CD4-positive, CD25-positive, alpha-beta regulatory T cell (primary cell): ENCODE data around the gene SPAG6. TPM values are rescaled to one million over a fixed set of nuclear protein-coding genes. Genes with fewer than 3 reads are reported as not detected.
A peak's percentile ranks its signal among the peaks of the same experiment; 100 is the strongest.

Experiments
- ATAC-seq, 2 donors: fragments of 150-1000 bp; cut with Tn5 transposase; one replicate each; pipeline ENCODE4 v1.10.0; 2021; ENCODE audit warnings: low read depth in 2 of 2, moderate number of reproducible peaks in 2 of 2, moderate library complexity in 1 of 2
- DNase-seq, 3 donors: peaks; one replicate each; pipeline versions ENCODE4 v3.0.0 to v3.0.0-alpha.2; 2012 to 2022; ENCODE audit warnings: mixed read lengths in 1 of 3
- H3K27ac ChIP-seq: one replicate; pipeline ENCODE4 v1.7.0; 2013; ENCODE audit warnings: mild to moderate bottlenecking, low read length; ENCODE audit not compliant: insufficient read depth, poor library complexity, severe bottlenecking
- H3K27me3 ChIP-seq: one replicate; pipeline ENCODE4 v1.7.0; 2013; ENCODE audit warnings: low read length; ENCODE audit not compliant: control insufficient read depth, insufficient read depth
- H3K36me3 ChIP-seq: one replicate; pipeline ENCODE4 v1.7.0; 2013; ENCODE audit warnings: mild to moderate bottlenecking, low read length, moderate library complexity; ENCODE audit not compliant: control insufficient read depth, insufficient read depth
- H3K4me1 ChIP-seq: 2 replicates; pipeline ENCODE4 v1.7.0; 2013; ENCODE audit warnings: mild to moderate bottlenecking, low read length; ENCODE audit not compliant: insufficient read depth, control insufficient read depth, poor library complexity, severe bottlenecking
- H3K4me3 ChIP-seq: one replicate; pipeline ENCODE4 v1.7.0; 2013; ENCODE audit warnings: low read depth, mild to moderate bottlenecking, low read length, moderate library complexity
- H3K9me3 ChIP-seq, 2 experiments: 1 replicate in 1 of 2; 2 replicates in 1 of 2; pipeline ENCODE4 v1.7.0; 2013; ENCODE audit warnings: low read length in 2 of 2, mild to moderate bottlenecking in 1 of 2, moderate library complexity in 1 of 2; ENCODE audit not compliant: control insufficient read depth in 2 of 2
- H3K27ac Mint-ChIP-seq, 3 donors: one replicate each; pipeline ENCODE4 v1.8.0; 2020 to 2022; ENCODE audit warnings: mild to moderate bottlenecking in 3 of 3, mixed read lengths in 3 of 3, moderate library complexity in 2 of 3
- H3K27me3 Mint-ChIP-seq: one replicate; pipeline ENCODE4 v1.8.0; 2022; ENCODE audit warnings: mild to moderate bottlenecking, mixed read lengths
- H3K36me3 Mint-ChIP-seq: one replicate; pipeline ENCODE4 v1.8.0; 2020; ENCODE audit warnings: mixed read lengths
- H3K4me1 Mint-ChIP-seq, 4 donors: one replicate each; pipeline ENCODE4 v1.8.0; 2020 to 2022; ENCODE audit warnings: mixed read lengths in 4 of 4, mild to moderate bottlenecking in 1 of 4
- H3K4me3 Mint-ChIP-seq, 4 donors: one replicate each; pipeline ENCODE4 v1.8.0; 2020 to 2022; ENCODE audit warnings: mild to moderate bottlenecking in 4 of 4, mixed read lengths in 4 of 4, moderate library complexity in 3 of 4
- H3K9me3 Mint-ChIP-seq, 7 donors: one replicate each; pipeline ENCODE4 v1.8.0; 2020 to 2022; ENCODE audit warnings: mixed read lengths in 7 of 7, mild to moderate bottlenecking in 3 of 7, moderate library complexity in 2 of 7
- polyA plus RNA-seq, 4 donors: library from polyadenylated mRNA; unstranded; fragments of 300-500 nt; fragmentation: Illumina TruSeq; gene quantifications; one replicate each; pipeline ENCODE4 v1.2.3, GENCODE V29; 2021
- total RNA-seq: library from RNA; stranded (reverse); gene quantifications from one replicate; pipeline ENCODE4 v1.2.3, GENCODE V29; 2022

The SPAG6 gene
- total and polyA plus RNA-seq, 5 donors from 2014 or later: 0.15 to 0.18 TPM; not detected in 3

- ATAC-seq (no peak), DNase-seq (no peak)
- H3K9me3 ChIP-seq: no peaks in the 10 kb centered on the region
- peak overlapping the region; percentile 91 for H3K4me3 ChIP-seq
- H3K4me1 ChIP-seq: peaks cover 42% of the 10 kb centered on the region
- Mint-ChIP-seq H3K9me3 (peaks cover 0 to 3% (median 0%) of the 10 kb centered on the region in 7 donors), H3K4me3 (peak overlapping the region; percentile 91 to 98 (median 95)), H3K27ac (peak overlapping the region; percentile 91 to 98 (median 95)), H3K4me1 (peaks cover 44 to 68% (median 57%) of the 10 kb centered on the region in 4 donors), H3K36me3 (peaks cover 4% of the 10 kb centered on the region), H3K27me3 (peaks cover 40% of the 10 kb centered on the region)
- H3K36me3 ChIP-seq: no peaks in the 10 kb centered on the region
- H3K27ac ChIP-seq: peak overlapping the region; percentile 34
- H3K27me3 ChIP-seq: peaks cover 19% of the 10 kb centered on the region
Observed at GRCh38 chr10:22319547-22319979, 25.7 kb upstream of the SPAG6 start.

GRCh38 chr10:22319980-22320558 lies 25.2 kb upstream of the SPAG6 start:
- Histone ChIP-seq H3K36me3 (no peaks in the 10 kb centered on the region), H3K4me3 (peak overlapping the region; percentile 91), H3K9me3 (no peaks in the 10 kb centered on the region), H3K4me1 (peaks cover 47% of the 10 kb centered on the region), H3K27ac (peak overlapping the region; percentile 34), H3K27me3 (peaks cover 19% of the 10 kb centered on the region)
- peaks cover 4% of the 10 kb centered on the region for H3K36me3 Mint-ChIP-seq
- H3K4me1 Mint-ChIP-seq: peaks cover 49 to 69% (median 57%) of the 10 kb centered on the region in 4 donors
- no peak for ATAC-seq
- H3K27me3 Mint-ChIP-seq: peaks cover 39% of the 10 kb centered on the region
- H3K9me3 Mint-ChIP-seq: peaks cover 0 to 3% (median 0%) of the 10 kb centered on the region in 7 donors
- peak overlapping the region; percentile 91 to 98 (median 95) for H3K27ac Mint-ChIP-seq
- H3K4me3 Mint-ChIP-seq: peak overlapping the region; percentile 91 to 98 (median 95)
- no peak for DNase-seq

- H3K27ac ChIP-seq: peak within 1 kb of the TSS; percentile 67
- H3K4me3 ChIP-seq: peak within 1 kb of the TSS; percentile 91
- ATAC-seq (peak; percentile 19 to 29), DNase-seq (peak in 2 of 3 donors; percentile 48 to 53)
- peaks cover 43% of the 10 kb centered on the region for H3K4me1 ChIP-seq
- H3K4me1 Mint-ChIP-seq: peaks cover 44 to 64% (median 55%) of the 10 kb centered on the region in 4 donors
- peaks cover 37% of the 10 kb centered on the region for H3K27me3 Mint-ChIP-seq
- H3K36me3 ChIP-seq: no peaks in the 10 kb centered on the region
- peaks cover 0 to 1% (median 0%) of the 10 kb centered on the region in 7 donors for H3K9me3 Mint-ChIP-seq
- peak within 1 kb of the TSS; percentile 92 to 98 (median 96) for H3K4me3 Mint-ChIP-seq
- H3K27me3 ChIP-seq: peaks cover 19% of the 10 kb centered on the region
- H3K36me3 Mint-ChIP-seq: peaks cover 4% of the 10 kb centered on the region
- peak within 1 kb of the TSS; percentile 91 to 98 (median 95) for H3K27ac Mint-ChIP-seq
- H3K9me3 ChIP-seq: no peaks in the 10 kb centered on the region
Observed at GRCh38 chr10:22320591-22321155, 24.6 kb upstream of the SPAG6 start, which contains the start of gene BMI1. Gene BMI1, plus strand, starts transcription at chr10:22321099. Its CDS starts 5,351 bp downstream, at chr10:22326450.

GRCh38 chr10:22321156-22321923 lies 24.0 kb upstream of the SPAG6 start:
- Histone ChIP-seq H3K36me3 (no peaks in the 10 kb centered on the region), H3K4me1 (peaks cover 47% of the 10 kb centered on the region), H3K27ac (peak overlapping the region; percentile 67), H3K4me3 (peak overlapping the region; percentile 19), H3K27me3 (peaks cover 19% of the 10 kb centered on the region), H3K9me3 (no peaks in the 10 kb centered on the region)
- DNase-seq (peak; percentile 51 to 71 (median 64)), ATAC-seq (peak; percentile 32 to 36)
- Mint-ChIP-seq H3K4me1 (peaks cover 46 to 69% (median 57%) of the 10 kb centered on the region in 4 donors), H3K27ac (peak overlapping the region in 2 of 3 donors; percentile 86 to 89), H3K4me3 (peak overlapping the region; percentile 85 to 98 (median 94)), H3K9me3 (peaks cover 0 to 1% (median 0%) of the 10 kb centered on the region in 7 donors), H3K36me3 (peaks cover 4% of the 10 kb centered on the region), H3K27me3 (peaks cover 43% of the 10 kb centered on the region)

- peaks cover 45% of the 10 kb centered on the region for H3K27me3 Mint-ChIP-seq
- H3K27me3 ChIP-seq: peaks cover 19% of the 10 kb centered on the region
- H3K4me1 Mint-ChIP-seq: peaks cover 43 to 68% (median 57%) of the 10 kb centered on the region in 4 donors
- peak overlapping the region; percentile 80 to 86 (median 83) for H3K27ac Mint-ChIP-seq
- H3K9me3 ChIP-seq: no peaks in the 10 kb centered on the region
- DNase-seq (peak in 1 of 3 donors; percentile 29), ATAC-seq (no peak)
- no peaks in the 10 kb centered on the region for H3K9me3 Mint-ChIP-seq
- H3K4me3 Mint-ChIP-seq: peak overlapping the region; percentile 80 to 96 (median 89)
- H3K4me3 ChIP-seq: peak overlapping the region; percentile 74
- H3K4me1 ChIP-seq: peaks cover 41% of the 10 kb centered on the region
- no peak overlapping the region for H3K27ac ChIP-seq
- no peaks in the 10 kb centered on the region for H3K36me3 ChIP-seq
- H3K36me3 Mint-ChIP-seq: peaks cover 4% of the 10 kb centered on the region
Observed at GRCh38 chr10:22321924-22322640, 23.2 kb upstream of the SPAG6 start.

- Histone ChIP-seq H3K27ac (no peak overlapping the region), H3K9me3 (no peaks in the 10 kb centered on the region), H3K4me1 (peaks cover 40% of the 10 kb centered on the region), H3K27me3 (peaks cover 19% of the 10 kb centered on the region), H3K36me3 (no peaks in the 10 kb centered on the region), H3K4me3 (peak overlapping the region; percentile 74)
- H3K4me3 Mint-ChIP-seq: peak overlapping the region; percentile 80 to 96 (median 89)
- peak overlapping the region; percentile 80 to 86 (median 83) for H3K27ac Mint-ChIP-seq
- no peaks in the 10 kb centered on the region for H3K9me3 Mint-ChIP-seq
- H3K36me3 Mint-ChIP-seq: peaks cover 7% of the 10 kb centered on the region
- H3K4me1 Mint-ChIP-seq: peaks cover 37 to 62% (median 54%) of the 10 kb centered on the region in 4 donors
- H3K27me3 Mint-ChIP-seq: peaks cover 45% of the 10 kb centered on the region
- no peak for ATAC-seq
- no peak for DNase-seq
Observed at GRCh38 chr10:22322641-22323160, 22.6 kb upstream of the SPAG6 start.
